Choroid plexus epithelial cell (primary cell): ENCODE results near the gene CFAP299.
"Not testable (repeated sequence)": the region's sequence is repeated elsewhere in the genome, so short reads cannot be mapped to it uniquely, and the experiment has no call there.

Experiments
- DNase-seq: peaks from one replicate; pipeline ENCODE4 v3.0.0-alpha.2; 2010; ENCODE audit warnings: low read depth
- H3K4me3 ChIP-seq: 2 replicates; pipeline ENCODE4 v1.5.1; 2011; ENCODE audit warnings: low read depth, mild to moderate bottlenecking, control low read depth, low read length, moderate library complexity
- TF ChIP-seq, protein P1 (sequence below): conservative IDR thresholded peaks from 2 replicates; pipeline ENCODE4 v1.5.1; 2011; ENCODE audit warnings: low read depth, mild to moderate bottlenecking, control low read depth, inconsistent platforms, low read length, moderate library complexity

Gene CFAP299

DNA sequence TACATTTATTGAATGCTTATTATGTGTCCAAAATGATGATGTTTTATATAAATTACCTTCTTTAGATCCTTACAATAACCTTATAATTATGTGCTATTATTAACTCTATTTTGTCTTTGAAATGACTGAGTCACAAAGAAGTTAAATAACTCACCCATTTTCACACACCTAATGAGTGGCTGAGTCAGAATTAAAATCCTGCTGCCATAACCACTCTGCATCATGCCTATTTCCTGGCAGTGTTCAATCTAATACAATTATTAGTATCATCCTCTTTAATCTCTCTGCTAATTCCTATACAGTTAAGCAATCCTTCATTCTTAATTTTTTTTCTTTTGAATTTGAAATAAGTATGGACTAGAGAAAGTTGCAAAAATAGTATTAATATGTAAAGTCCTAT lies 342.9 kb downstream of the CFAP299 start:
- TF ChIP-seq, protein P1, sequence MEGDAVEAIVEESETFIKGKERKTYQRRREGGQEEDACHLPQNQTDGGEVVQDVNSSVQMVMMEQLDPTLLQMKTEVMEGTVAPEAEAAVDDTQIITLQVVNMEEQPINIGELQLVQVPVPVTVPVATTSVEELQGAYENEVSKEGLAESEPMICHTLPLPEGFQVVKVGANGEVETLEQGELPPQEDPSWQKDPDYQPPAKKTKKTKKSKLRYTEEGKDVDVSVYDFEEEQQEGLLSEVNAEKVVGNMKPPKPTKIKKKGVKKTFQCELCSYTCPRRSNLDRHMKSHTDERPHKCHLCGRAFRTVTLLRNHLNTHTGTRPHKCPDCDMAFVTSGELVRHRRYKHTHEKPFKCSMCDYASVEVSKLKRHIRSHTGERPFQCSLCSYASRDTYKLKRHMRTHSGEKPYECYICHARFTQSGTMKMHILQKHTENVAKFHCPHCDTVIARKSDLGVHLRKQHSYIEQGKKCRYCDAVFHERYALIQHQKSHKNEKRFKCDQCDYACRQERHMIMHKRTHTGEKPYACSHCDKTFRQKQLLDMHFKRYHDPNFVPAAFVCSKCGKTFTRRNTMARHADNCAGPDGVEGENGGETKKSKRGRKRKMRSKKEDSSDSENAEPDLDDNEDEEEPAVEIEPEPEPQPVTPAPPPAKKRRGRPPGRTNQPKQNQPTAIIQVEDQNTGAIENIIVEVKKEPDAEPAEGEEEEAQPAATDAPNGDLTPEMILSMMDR = no peak
- DNase-seq = no peak
- H3K4me3 ChIP-seq = no peak overlapping the region

DNA sequence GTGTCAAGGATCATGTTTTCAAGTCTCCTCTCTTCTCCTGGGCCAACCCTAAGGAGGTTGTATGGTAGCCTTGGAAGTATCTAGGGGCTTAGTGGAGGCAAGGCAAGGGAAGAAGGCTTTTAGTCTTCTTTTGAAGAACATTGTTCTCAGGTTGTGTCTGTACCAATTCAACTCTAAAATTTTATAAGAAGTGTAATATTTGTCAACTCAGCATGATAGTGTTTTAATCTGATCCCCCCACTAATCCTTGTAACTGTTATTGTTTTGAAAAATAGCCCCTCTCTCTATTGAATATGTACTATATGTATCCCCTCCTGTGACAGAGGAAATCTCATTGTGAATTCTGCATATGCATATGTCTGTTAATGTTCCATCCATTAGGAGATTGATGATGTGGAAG lies 345.4 kb downstream of the CFAP299 start:
- no peak overlapping the region for H3K4me3 ChIP-seq
- TF ChIP-seq, protein P1 = no peak
- DNase-seq = no peak

DNA sequence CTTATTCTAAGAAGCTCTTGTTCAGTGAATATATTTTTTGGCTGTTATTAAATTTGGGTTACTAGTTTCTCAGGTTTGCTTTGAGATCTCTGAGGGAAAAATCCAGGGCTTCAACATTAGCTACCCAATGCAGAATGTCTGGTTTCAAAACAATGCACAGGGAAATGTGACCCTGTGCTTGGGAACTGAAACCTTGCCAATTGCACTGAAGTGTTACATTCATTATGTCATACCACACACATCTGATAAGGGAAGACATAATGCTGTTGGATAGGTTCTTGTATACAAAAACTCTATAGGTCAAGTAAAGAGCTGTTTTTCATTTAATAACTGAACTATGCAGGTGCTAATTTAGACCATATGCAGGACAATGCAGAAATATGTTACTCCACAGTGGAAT lies 349.7 kb downstream of the CFAP299 start:
- TF ChIP-seq, protein P1 = no peak
- no peak overlapping the region for H3K4me3 ChIP-seq
- peak; percentile 4 for DNase-seq

DNA sequence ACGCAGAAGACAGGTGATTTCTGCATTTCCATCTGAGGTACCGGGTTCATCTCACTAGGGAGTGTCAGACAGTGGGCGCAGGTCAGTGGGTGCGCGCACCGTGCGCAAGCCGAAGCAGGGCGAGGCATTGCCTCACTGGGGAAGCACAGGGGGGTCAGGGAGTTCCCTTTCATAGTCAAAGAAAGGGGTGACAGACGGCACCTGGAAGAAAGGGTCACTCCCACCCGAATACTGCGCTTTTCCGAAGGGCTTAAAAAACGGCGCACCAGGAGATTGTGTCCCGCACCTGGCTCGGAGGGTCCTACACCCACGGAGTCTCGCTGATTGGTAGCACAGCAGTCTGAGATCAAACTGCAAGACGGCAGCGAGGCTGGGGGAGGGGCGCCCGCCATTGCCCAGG lies 352.2 kb downstream of the CFAP299 start:
- not testable (repeated sequence) for H3K4me3 ChIP-seq

DNA sequence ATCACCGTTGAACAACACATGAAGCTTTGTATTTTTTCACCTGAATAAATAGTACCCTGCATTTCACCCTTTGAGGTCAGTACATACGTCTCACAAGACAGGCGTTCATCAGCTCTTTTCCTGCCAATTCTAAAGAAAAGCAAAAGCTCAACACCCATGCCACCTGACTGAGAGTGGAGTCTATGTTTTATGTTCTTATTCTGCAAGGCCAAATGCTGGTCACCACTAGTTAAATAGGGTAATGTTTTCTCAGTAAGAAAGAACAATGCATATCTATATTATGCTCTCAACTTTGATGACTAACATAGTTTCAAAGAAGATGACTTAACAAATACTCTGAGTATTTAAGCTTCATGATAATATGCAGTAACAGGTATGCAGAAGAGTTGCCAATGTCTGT lies 358.6 kb downstream of the CFAP299 start:
- TF ChIP-seq, protein P1 = no peak
- peak; percentile 10 for DNase-seq
- no peak overlapping the region for H3K4me3 ChIP-seq

More for the DNA sequence above, 352.2 kb downstream of the CFAP299 start:
- DNase-seq = not testable (repeated sequence)

DNA sequence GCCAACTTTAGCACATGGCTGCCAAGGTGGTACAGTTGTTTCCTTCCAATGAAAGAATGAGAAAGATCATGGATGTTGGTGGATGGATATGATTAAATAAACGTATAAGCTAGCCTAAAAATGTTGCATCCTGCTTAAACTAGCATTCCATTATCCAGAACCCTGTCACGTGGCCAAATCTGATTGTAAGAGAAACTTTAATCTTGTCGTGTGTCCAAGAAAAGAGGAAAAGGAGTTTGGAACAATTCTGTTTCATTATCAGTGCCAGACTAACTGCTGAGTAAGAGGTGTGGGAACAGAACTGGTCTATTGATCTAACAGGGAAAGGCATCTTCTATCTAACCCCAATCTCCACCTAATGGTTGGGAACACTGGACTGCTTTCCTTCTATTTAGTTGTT lies 369.8 kb downstream of the CFAP299 start:
- H3K4me3 ChIP-seq = no peak overlapping the region
- DNase-seq = no peak
- TF ChIP-seq, protein P1 = no peak

DNA sequence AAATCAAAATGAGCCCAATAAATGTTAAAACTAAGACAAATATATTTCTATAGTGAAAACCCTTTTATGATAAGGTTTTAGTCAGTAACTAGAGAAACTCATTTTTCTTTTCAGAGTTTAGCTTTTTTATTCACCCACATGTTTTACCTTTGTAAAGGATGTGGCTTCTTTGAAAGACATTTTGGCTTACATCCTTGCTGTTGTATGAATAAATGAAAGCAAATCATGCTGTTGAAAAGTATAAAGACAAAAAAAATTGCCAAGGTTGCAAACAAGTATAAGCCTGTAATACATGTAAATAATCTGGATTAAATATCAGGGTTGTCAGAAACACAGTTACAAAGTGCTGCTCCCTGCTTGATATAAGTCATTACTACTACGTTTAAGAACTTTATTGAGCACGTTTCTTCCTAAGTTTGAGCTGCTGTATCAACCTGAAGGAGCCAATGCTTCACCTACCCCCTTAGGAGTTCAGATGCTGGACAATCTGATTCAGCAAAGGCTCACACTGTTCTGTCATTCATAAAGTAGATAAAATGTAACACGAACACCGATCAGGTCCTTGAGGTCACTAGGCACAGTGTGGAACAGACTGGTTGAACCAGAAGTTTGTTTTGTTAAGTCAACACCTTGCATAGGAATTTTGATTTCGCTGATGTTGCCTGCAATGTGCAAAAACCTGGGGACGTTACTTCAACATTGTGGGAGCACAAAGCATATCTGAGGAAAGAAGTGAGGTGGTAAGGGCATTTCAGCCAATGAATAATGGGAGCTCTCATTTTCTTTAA lies 373.7 kb downstream of the CFAP299 start:
- TF ChIP-seq, protein P1 = no peak
- no peak overlapping the region for H3K4me3 ChIP-seq
- DNase-seq = no peak
